Fibroblast of lung (primary cell): ENCODE measurements around the gene MRAS. TPM values are rescaled to one million over a fixed set of nuclear protein-coding genes. Genes with fewer than 3 reads are reported as not detected.

Experiments
- DNase-seq, 2 donors: peaks; one replicate each; pipeline versions ENCODE4 v3.0.0 to v3.0.0-alpha.2; 2010; ENCODE audit warnings: low read depth in 2 of 2
- H2AFZ ChIP-seq: 2 replicates; pipeline ENCODE4 v1.5.1; 2012; ENCODE audit warnings: low read length, control low read depth, inconsistent platforms
- H3K27ac ChIP-seq: 2 replicates; pipeline ENCODE4 v1.5.1; 2011; ENCODE audit warnings: low read length, control low read depth; ENCODE audit not compliant: insufficient read depth
- H3K27me3 ChIP-seq: 2 replicates; pipeline ENCODE4 v1.5.1; 2011; ENCODE audit warnings: mild to moderate bottlenecking, low read length; ENCODE audit not compliant: control insufficient read depth, insufficient read depth
- H3K36me3 ChIP-seq: 2 replicates; pipeline ENCODE4 v1.5.1; 2011; ENCODE audit warnings: low read length; ENCODE audit not compliant: control insufficient read depth, insufficient read depth
- H3K4me1 ChIP-seq: 2 replicates; pipeline ENCODE4 v1.5.1; 2011; ENCODE audit warnings: low read length; ENCODE audit not compliant: control insufficient read depth, insufficient read depth; ENCODE audit errors: extremely low read depth
- H3K4me2 ChIP-seq: 2 replicates; pipeline ENCODE4 v1.5.1; 2011; ENCODE audit warnings: low read length, control low read depth; ENCODE audit not compliant: insufficient read depth; ENCODE audit errors: extremely low read depth
- H3K4me3 ChIP-seq, 4 experiments: fragments of 200-600 bp in 1 of 4; sonication (generic) in 1 of 4; replicated peaks in 1 of 4; 2 replicates each; pipeline ENCODE4 v1.5.1; 2011 to 2016; ENCODE audit warnings: low read length in 4 of 4, low read depth in 3 of 4, mild to moderate bottlenecking in 3 of 4, control low read depth in 2 of 4, inconsistent platforms in 1 of 4, mixed read lengths in 1 of 4; ENCODE audit not compliant: insufficient read depth in 1 of 4; ENCODE audit errors: control extremely low read depth in 1 of 4
- H3K79me2 ChIP-seq: 2 replicates; pipeline ENCODE4 v1.5.1; 2012; ENCODE audit warnings: mild to moderate bottlenecking, low read length, inconsistent platforms; ENCODE audit not compliant: control insufficient read depth, insufficient read depth
- H3K9ac ChIP-seq: 2 replicates; pipeline ENCODE4 v1.5.1; 2011; ENCODE audit warnings: mild to moderate bottlenecking, low read length, control low read depth; ENCODE audit not compliant: insufficient read depth
- H3K9me3 ChIP-seq: 2 replicates; pipeline ENCODE4 v1.5.1; 2012; ENCODE audit warnings: low read depth, low read length; ENCODE audit not compliant: control insufficient read depth, insufficient read depth
- H4K20me1 ChIP-seq: 2 replicates; pipeline ENCODE4 v1.5.1; 2011; ENCODE audit warnings: low read length; ENCODE audit not compliant: control insufficient read depth, insufficient read depth; ENCODE audit errors: extremely low read depth
- CTCF ChIP-seq, 2 donors: IDR thresholded peaks in 1 of 2; conservative IDR thresholded peaks in 1 of 2; 1 replicate in 1 of 2; 2 replicates in 1 of 2; pipeline ENCODE4 v1.5.1; 2011 to 2012; ENCODE audit warnings: low read length in 2 of 2, control low read depth in 1 of 2, inconsistent platforms in 1 of 2, low read depth in 1 of 2, mild to moderate bottlenecking in 1 of 2
- EZH2 ChIP-seq: IDR thresholded peaks from 2 replicates; pipeline ENCODE4 v1.5.1; 2012; ENCODE audit warnings: low read length, control low read depth, mild to moderate bottlenecking; ENCODE audit errors: missing control alignments
- polyA plus RNA-seq, 2 donors: library from polyadenylated mRNA; depleted of rRNA in 1 of 2; stranded (reverse) in 1 of 2; unstranded in 1 of 2; fragments of >200 nt; gene quantifications; 2 replicates each; pipeline ENCODE4 v1.2.1, GENCODE V29; 2011 to 2012; ENCODE audit warnings: missing spikeins in 1 of 2
- total RNA-seq: library from RNA; depleted of rRNA; stranded (reverse); fragments of >200 nt; gene quantifications from 2 replicates; pipeline ENCODE4 v1.2.1, GENCODE V29; 2014

The MRAS gene
- total and polyA plus RNA-seq, 2 donors (not counting 1 experiment from before 2014, with no cell fraction given), result 35.3 to 73.0 TPM

GRCh38 chr3:138340511-138340910 is 7.9 kb upstream of the MRAS start:
- Histone ChIP-seq H4K20me1 (no peaks in the 10 kb centered on the region), H3K9me3 (no peaks in the 10 kb centered on the region), H3K9ac (no peak overlapping the region), H3K27ac (no peak overlapping the region), H3K4me3 (no peak overlapping the region), H3K79me2 (no peaks in the 10 kb centered on the region), H3K4me2 (no peak overlapping the region), H3K4me1 (no peaks in the 10 kb centered on the region), H3K36me3 (no peaks in the 10 kb centered on the region), H2AFZ (no peak overlapping the region), H3K27me3 (peaks cover 2% of the 10 kb centered on the region)
- DNase-seq, result no peak
- TF ChIP-seq EZH2 (no peak), CTCF (conservative IDR thresholded peaks at IDR 0.05 in 1 of 2, IDR thresholded peaks at IDR 0.05 in 1 of 2; ENCODE audit: low read depth in 1 of 2, low read length in 2 of 2) (no peak)

GRCh38 chr3:138344754-138345153 is 3.6 kb upstream of the MRAS start:
- Histone ChIP-seq H2AFZ (no peak overlapping the region), H3K27me3 (peaks cover 2% of the 10 kb centered on the region), H3K4me2 (no peak overlapping the region), H3K9ac (no peak overlapping the region), H4K20me1 (no peaks in the 10 kb centered on the region), H3K9me3 (no peaks in the 10 kb centered on the region), H3K27ac (no peak overlapping the region), H3K4me3 (no peak overlapping the region), H3K79me2 (no peaks in the 10 kb centered on the region), H3K4me1 (peaks cover 2% of the 10 kb centered on the region), H3K36me3 (no peaks in the 10 kb centered on the region)
- TF ChIP-seq EZH2 (no peak), CTCF (conservative IDR thresholded peaks at IDR 0.05 in 1 of 2, IDR thresholded peaks at IDR 0.05 in 1 of 2; ENCODE audit: low read depth in 1 of 2, low read length in 2 of 2) (no peak)
- DNase-seq, result no peak

GRCh38 chr3:138348754-138349739 is 668 bp downstream of the MRAS start:
- DNase-seq, result peak; percentile 14 to 25
- Histone ChIP-seq H3K4me1 (peaks cover 6% of the 10 kb centered on the region), H3K27me3 (no peaks in the 10 kb centered on the region), H3K4me3 (peak overlapping the region; percentile 55 to 77 (median 66)), H4K20me1 (no peaks in the 10 kb centered on the region), H3K36me3 (no peaks in the 10 kb centered on the region), H2AFZ (peak overlapping the region; percentile 71), H3K9me3 (no peaks in the 10 kb centered on the region), H3K27ac (peak overlapping the region; percentile 47), H3K9ac (peak overlapping the region; percentile 82), H3K4me2 (peak overlapping the region; percentile 55), H3K79me2 (no peaks in the 10 kb centered on the region)
- no peak for TF ChIP-seq CTCF (conservative IDR thresholded peaks at IDR 0.05 in 1 of 2, IDR thresholded peaks at IDR 0.05 in 1 of 2; ENCODE audit: low read depth in 1 of 2, low read length in 2 of 2)
- no peak for TF ChIP-seq EZH2
